Measurements from ENCODE around the gene UBIAD1. TPM values are rescaled to one million over a fixed set of nuclear protein-coding genes. Genes with fewer than 3 reads are reported as not detected.

UBIAD1 gene
- total and polyA plus RNA-seq, 2 experiments from 2014 or later = 13.7 to 31.6 TPM

GRCh38 chr1:11320153-11320936 is 47.3 kb downstream of the UBIAD1 start:
- DNase-seq (ENCODE audit: low spot score) (peak; percentile 94), ATAC-seq (peak; percentile 95)
- H3K4me3 Mint-ChIP-seq = no peak overlapping the region
- Histone ChIP-seq H3K4me3 (no peak overlapping the region), H3K79me2 (replicated peaks; ENCODE audit: insufficient read depth) (no peaks in the 10 kb centered on the region), H3K36me3 (ENCODE audit: insufficient read depth) (no peaks in the 10 kb centered on the region; the same call in 1 of the 2 replicates), H3F3A (replicated peaks; ENCODE audit: low read depth) (no peaks in the 10 kb centered on the region), H3K27me3 (ENCODE audit: insufficient read depth) (no peaks in the 10 kb centered on the region), H4K20me1 (replicated peaks; ENCODE audit: insufficient read depth) (no peaks in the 10 kb centered on the region), H2AFZ (no peak overlapping the region), H3K4me1 (ENCODE audit: insufficient read depth) (peaks cover 7% of the 10 kb centered on the region; the same call in 1 of the 2 replicates), H3K4me2 (no peak overlapping the region), H3K27ac (ENCODE audit: low read depth) (no peak overlapping the region), H3K9me2 (ENCODE audit: insufficient read depth) (no peaks in the 10 kb centered on the region)
- TF ChIP-seq CTCF (conservative IDR thresholded peaks at IDR 0.05; ENCODE audit: low read depth in 2 of 2) (peak; percentile 94 to 97), ETS1 (IDR thresholded peaks at IDR 0.05) (no peak)
- no peak overlapping the region for H3K27ac Mint-ChIP-seq
- peaks cover 21% of the 10 kb centered on the region for H3K27me3 Mint-ChIP-seq (ENCODE audit: insufficient read depth, low read depth, poor library complexity)
- no peaks in the 10 kb centered on the region; the same call in 2 of the 3 replicates for H3K36me3 Mint-ChIP-seq (ENCODE audit: low read depth)
- H3K9me3 Mint-ChIP-seq = no peaks in the 10 kb centered on the region
- H3K4me1 Mint-ChIP-seq = peaks cover 31% of the 10 kb centered on the region

- peaks cover 19% of the 10 kb centered on the region for H3K27me3 Mint-ChIP-seq (ENCODE audit: insufficient read depth, low read depth, poor library complexity)
- Histone ChIP-seq H3F3A (replicated peaks; ENCODE audit: low read depth) (no peaks in the 10 kb centered on the region), H3K79me2 (replicated peaks; ENCODE audit: insufficient read depth) (no peaks in the 10 kb centered on the region), H3K36me3 (ENCODE audit: insufficient read depth) (no peaks in the 10 kb centered on the region; the same call in 1 of the 2 replicates), H2AFZ (no peak overlapping the region), H3K27me3 (ENCODE audit: insufficient read depth) (no peaks in the 10 kb centered on the region), H3K4me1 (ENCODE audit: insufficient read depth) (peaks cover 7% of the 10 kb centered on the region; the same call in 1 of the 2 replicates), H3K27ac (ENCODE audit: low read depth) (no peak overlapping the region), H3K4me2 (no peak overlapping the region), H3K9me2 (ENCODE audit: insufficient read depth) (no peaks in the 10 kb centered on the region), H3K4me3 (no peak overlapping the region), H4K20me1 (replicated peaks; ENCODE audit: insufficient read depth) (no peaks in the 10 kb centered on the region)
- H3K36me3 Mint-ChIP-seq (ENCODE audit: low read depth) = no peaks in the 10 kb centered on the region
- H3K27ac Mint-ChIP-seq = no peak overlapping the region
- no peaks in the 10 kb centered on the region for H3K9me3 Mint-ChIP-seq
- ATAC-seq = no peak
- TF ChIP-seq STAT1 (IDR thresholded peaks at IDR 0.05; ENCODE audit: unreplicated experiment) = no peak
- no peak overlapping the region for H3K4me3 Mint-ChIP-seq
- peaks cover 27% of the 10 kb centered on the region for H3K4me1 Mint-ChIP-seq
- DNase-seq (ENCODE audit: low spot score) = no peak
These were observed 48.9 kb downstream of the UBIAD1 start for GRCh38 chr1:11321656-11322491.
